Measurements from ENCODE around the gene CERS6.
"Not testable (repeated sequence)": the region's sequence is repeated elsewhere in the genome, so short reads cannot be mapped to it uniquely, and the experiment has no call there.

The CERS6 gene

GRCh38 chr2:168455645-168456520 lies at the start of gene CERS6:
Gene CERS6 (plus strand): TSS chr2:168456272. CDS start chr2:168456449, 177 bp downstream.
- peak within 1 kb of the TSS; percentile 94 for H3K4me3 Mint-ChIP-seq
- peak within 1 kb of the TSS; percentile 75 for H3K27ac Mint-ChIP-seq
- no peaks in the 10 kb centered on the region for H3K27me3 Mint-ChIP-seq
- no peaks in the 10 kb centered on the region for H3K36me3 Mint-ChIP-seq (ENCODE audit: low read depth)
- peaks cover 35% of the 10 kb centered on the region for H3K4me1 Mint-ChIP-seq (ENCODE audit: low read depth)
- no peaks in the 10 kb centered on the region for H3K9me3 Mint-ChIP-seq

- peaks cover 13% of the 10 kb centered on the region for H3K9me3 Mint-ChIP-seq
- H3K27me3 Mint-ChIP-seq; H3K36me3 Mint-ChIP-seq (ENCODE audit: low read depth); H3K4me1 Mint-ChIP-seq (ENCODE audit: low read depth); H3K4me3 Mint-ChIP-seq; H3K27ac Mint-ChIP-seq: not testable (repeated sequence)
These were observed 43.8 kb upstream of the CERS6 start for GRCh38 chr2:168412301-168412700.

GRCh38 chr2:168413101-168413500 lies 43.0 kb upstream of the CERS6 start:
- H3K27ac Mint-ChIP-seq; H3K4me3 Mint-ChIP-seq; H3K4me1 Mint-ChIP-seq (ENCODE audit: low read depth); H3K27me3 Mint-ChIP-seq; H3K36me3 Mint-ChIP-seq (ENCODE audit: low read depth): not testable (repeated sequence)
- H3K9me3 Mint-ChIP-seq = peaks cover 13% of the 10 kb centered on the region

- peaks cover 22% of the 10 kb centered on the region for H3K9me3 Mint-ChIP-seq
- peaks cover 7% of the 10 kb centered on the region for H3K36me3 Mint-ChIP-seq (ENCODE audit: low read depth)
These were observed 39.5 kb upstream of the CERS6 start for GRCh38 chr2:168416555-168416954.

GRCh38 chr2:168422584-168422983 lies 33.5 kb upstream of the CERS6 start:
- peaks cover 21% of the 10 kb centered on the region for H3K9me3 Mint-ChIP-seq
- peaks cover 18% of the 10 kb centered on the region for H3K4me1 Mint-ChIP-seq (ENCODE audit: low read depth)
- H3K27ac Mint-ChIP-seq = no peak overlapping the region
- no peaks in the 10 kb centered on the region for H3K27me3 Mint-ChIP-seq
- no peaks in the 10 kb centered on the region for H3K36me3 Mint-ChIP-seq (ENCODE audit: low read depth)
- H3K4me3 Mint-ChIP-seq = no peak overlapping the region

More at GRCh38 chr2:168416555-168416954, 39.5 kb upstream of the CERS6 start:
- Mint-ChIP-seq H3K27me3 (no peaks in the 10 kb centered on the region), H3K4me1 (ENCODE audit: low read depth) (peaks cover 4% of the 10 kb centered on the region), H3K27ac (no peak overlapping the region), H3K4me3 (no peak overlapping the region)

- no peak overlapping the region for H3K27ac Mint-ChIP-seq
- H3K27me3 Mint-ChIP-seq = no peaks in the 10 kb centered on the region
- H3K9me3 Mint-ChIP-seq = peaks cover 24% of the 10 kb centered on the region
- no peaks in the 10 kb centered on the region for H3K36me3 Mint-ChIP-seq (ENCODE audit: low read depth)
- H3K4me1 Mint-ChIP-seq (ENCODE audit: low read depth) = peaks cover 18% of the 10 kb centered on the region
- no peak overlapping the region for H3K4me3 Mint-ChIP-seq
These were observed 31.7 kb upstream of the CERS6 start for GRCh38 chr2:168424112-168424951.

- Mint-ChIP-seq H3K9me3 (peaks cover 22% of the 10 kb centered on the region), H3K27ac (no peak overlapping the region), H3K27me3 (no peaks in the 10 kb centered on the region), H3K4me1 (ENCODE audit: low read depth) (peaks cover 18% of the 10 kb centered on the region), H3K36me3 (ENCODE audit: low read depth) (no peaks in the 10 kb centered on the region), H3K4me3 (no peak overlapping the region)
These were observed 31.1 kb upstream of the CERS6 start for GRCh38 chr2:168424971-168425370.

GRCh38 chr2:168426861-168427260 lies 29.2 kb upstream of the CERS6 start:
- H3K36me3 Mint-ChIP-seq (ENCODE audit: low read depth) = no peaks in the 10 kb centered on the region
- no peak overlapping the region for H3K4me3 Mint-ChIP-seq
- H3K27ac Mint-ChIP-seq = no peak overlapping the region
- peaks cover 14% of the 10 kb centered on the region for H3K9me3 Mint-ChIP-seq
- H3K27me3 Mint-ChIP-seq = no peaks in the 10 kb centered on the region
- H3K4me1 Mint-ChIP-seq (ENCODE audit: low read depth) = peaks cover 27% of the 10 kb centered on the region

GRCh38 chr2:168427451-168427850 lies 28.6 kb upstream of the CERS6 start:
- peaks cover 11% of the 10 kb centered on the region for H3K9me3 Mint-ChIP-seq
- no peak overlapping the region for H3K27ac Mint-ChIP-seq
- H3K27me3 Mint-ChIP-seq = no peaks in the 10 kb centered on the region
- no peaks in the 10 kb centered on the region for H3K36me3 Mint-ChIP-seq (ENCODE audit: low read depth)
- H3K4me1 Mint-ChIP-seq (ENCODE audit: low read depth) = peaks cover 33% of the 10 kb centered on the region
- no peak overlapping the region for H3K4me3 Mint-ChIP-seq

- Mint-ChIP-seq H3K4me3 (no peak overlapping the region), H3K36me3 (ENCODE audit: low read depth) (no peaks in the 10 kb centered on the region), H3K9me3 (peaks cover 11% of the 10 kb centered on the region), H3K27me3 (no peaks in the 10 kb centered on the region), H3K4me1 (ENCODE audit: low read depth) (peaks cover 43% of the 10 kb centered on the region), H3K27ac (no peak overlapping the region)
These were observed 27.6 kb upstream of the CERS6 start for GRCh38 chr2:168428431-168428830.

- Mint-ChIP-seq H3K27me3 (no peaks in the 10 kb centered on the region), H3K4me3 (no peak overlapping the region), H3K27ac (no peak overlapping the region), H3K36me3 (ENCODE audit: low read depth) (no peaks in the 10 kb centered on the region), H3K4me1 (ENCODE audit: low read depth) (peaks cover 45% of the 10 kb centered on the region), H3K9me3 (peaks cover 4% of the 10 kb centered on the region)
These were observed 26.1 kb upstream of the CERS6 start for GRCh38 chr2:168429988-168430387.

GRCh38 chr2:168430431-168430830 lies 25.6 kb upstream of the CERS6 start:
- Mint-ChIP-seq H3K36me3 (ENCODE audit: low read depth) (no peaks in the 10 kb centered on the region), H3K4me1 (ENCODE audit: low read depth) (peaks cover 46% of the 10 kb centered on the region), H3K27me3 (no peaks in the 10 kb centered on the region), H3K9me3 (peaks cover 4% of the 10 kb centered on the region), H3K4me3 (no peak overlapping the region), H3K27ac (no peak overlapping the region)

- no peak overlapping the region for H3K4me3 Mint-ChIP-seq
These were observed 24.6 kb upstream of the CERS6 start for GRCh38 chr2:168431301-168432024.

GRCh38 chr2:168432100-168432499 lies 24.0 kb upstream of the CERS6 start:
- peak overlapping the region; percentile 74 for H3K27ac Mint-ChIP-seq
- peaks cover 46% of the 10 kb centered on the region for H3K4me1 Mint-ChIP-seq (ENCODE audit: low read depth)
- peaks cover 4% of the 10 kb centered on the region for H3K9me3 Mint-ChIP-seq
- no peak overlapping the region for H3K4me3 Mint-ChIP-seq
- H3K27me3 Mint-ChIP-seq = no peaks in the 10 kb centered on the region
- no peaks in the 10 kb centered on the region for H3K36me3 Mint-ChIP-seq (ENCODE audit: low read depth)

More at GRCh38 chr2:168431301-168432024, 24.6 kb upstream of the CERS6 start:
- H3K36me3 Mint-ChIP-seq (ENCODE audit: low read depth) = no peaks in the 10 kb centered on the region
- H3K27me3 Mint-ChIP-seq = no peaks in the 10 kb centered on the region
- peaks cover 4% of the 10 kb centered on the region for H3K9me3 Mint-ChIP-seq
- H3K27ac Mint-ChIP-seq = peak overlapping the region; percentile 74
- peaks cover 46% of the 10 kb centered on the region for H3K4me1 Mint-ChIP-seq (ENCODE audit: low read depth)
